ENCODE data around the gene SORCS3.

The SORCS3 gene

GRCh38 chr10:105197598-105198364, 556.7 kb downstream of the SORCS3 start:
- DNase-seq, result no peak

- no peak for DNase-seq
Measured at GRCh38 chr10:105206616-105207015, 565.5 kb downstream of the SORCS3 start.

- DNase-seq, result no peak
Measured at GRCh38 chr10:105207476-105207995, 566.4 kb downstream of the SORCS3 start.

- no peak for DNase-seq
Measured at GRCh38 chr10:105210546-105210945, 569.5 kb downstream of the SORCS3 start.

- DNase-seq, result no peak
Measured at GRCh38 chr10:105237685-105238084, 596.6 kb downstream of the SORCS3 start.

- DNase-seq, result no peak
Measured at GRCh38 chr10:105239311-105240219, 598.5 kb downstream of the SORCS3 start.

- no peak for DNase-seq
Measured at GRCh38 chr10:105241254-105241653, 600.2 kb downstream of the SORCS3 start.

- DNase-seq, result no peak
Measured at GRCh38 chr10:105243381-105243780, 602.3 kb downstream of the SORCS3 start.

- no peak for DNase-seq
Measured at GRCh38 chr10:105243825-105244224, 602.7 kb downstream of the SORCS3 start.

- DNase-seq, result no peak
Measured at GRCh38 chr10:105247831-105248499, 606.9 kb downstream of the SORCS3 start.

- DNase-seq, result no peak
Measured at GRCh38 chr10:105252911-105253310, 611.8 kb downstream of the SORCS3 start.

- DNase-seq, result no peak
Measured at GRCh38 chr10:105253515-105254212, 612.6 kb downstream of the SORCS3 start.

- no peak for DNase-seq
Measured at GRCh38 chr10:105258036-105258673, 617.1 kb downstream of the SORCS3 start.

GRCh38 chr10:105258674-105259065, 617.6 kb downstream of the SORCS3 start:
- DNase-seq, result no peak

- DNase-seq, result no peak
Measured at GRCh38 chr10:105259201-105259600, 618.1 kb downstream of the SORCS3 start.

GRCh38 chr10:105262666-105263065, 621.6 kb downstream of the SORCS3 start:
- no peak for DNase-seq

- DNase-seq, result no peak
Measured at GRCh38 chr10:105266966-105267539, 626.0 kb downstream of the SORCS3 start.

GRCh38 chr10:105268961-105269360, 627.9 kb downstream of the SORCS3 start:
- no peak for DNase-seq

- DNase-seq, result no peak
Measured at GRCh38 chr10:105269689-105270088, 628.6 kb downstream of the SORCS3 start.

- DNase-seq, result no peak
Measured at GRCh38 chr10:105274556-105275070, 633.5 kb downstream of the SORCS3 start.

GRCh38 chr10:105278439-105278838, 637.3 kb downstream of the SORCS3 start:
- DNase-seq, result no peak

Data from stimulated activated CD4-positive, alpha-beta T cell treated with anti-CD3 and anti-CD28 coated beads, Interleukin-12 subunit alpha, Interleukin-12 subunit beta, amount 100 ng/mL, for 4 hours (primary cell).